ENCODE measurements around the gene PUSL1.

GRCh38 chr1:1337793-1338147 lies 29.4 kb downstream of the PUSL1 start:
- TF ChIP-seq CTCF (IDR thresholded peaks at IDR 0.05 in 4 of 5, conservative IDR thresholded peaks at IDR 0.05 in 1 of 5) (no peak), POLR2A (IDR thresholded peaks at IDR 0.05) (no peak)
